Ovary (tissue), 9 donors: ENCODE data around the gene DOCK8. TPM values are rescaled to one million over a fixed set of nuclear protein-coding genes. Genes with fewer than 3 reads are reported as not detected.

ENCODE experiments used
- DNase-seq, 5 donors: peaks; one replicate each; pipeline ENCODE4 v3.0.0-alpha.2; 2019 to 2020
- H3K27ac ChIP-seq, 2 donors: fragments of 200-600 bp; one replicate each; pipeline versions ENCODE4 v1.5.1 to v1.8.0; 2019 to 2022
- H3K27me3 ChIP-seq: fragments of 200-600 bp; one replicate; pipeline ENCODE4 v1.8.0; 2022
- H3K36me3 ChIP-seq: fragments of 200-600 bp; sonication (generic); one replicate; pipeline ENCODE4 v1.5.1; 2019
- H3K4me1 ChIP-seq: one replicate; pipeline ENCODE4 v1.8.1; 2013; ENCODE audit warnings: mild to moderate bottlenecking, moderate library complexity; ENCODE audit not compliant: insufficient read depth
- H3K4me3 ChIP-seq: fragments of 200-600 bp; sonication (generic); one replicate; pipeline ENCODE4 v1.5.1; 2017
- H3K9me3 ChIP-seq, 2 donors: fragments of 200-600 bp in 1 of 2; sonication (generic) in 1 of 2; one replicate each; pipeline versions ENCODE4 v1.5.1 to v1.8.1; 2013 to 2019; ENCODE audit warnings: mild to moderate bottlenecking in 1 of 2, moderate library complexity in 1 of 2
- CTCF ChIP-seq, 3 donors: fragments of 450-650 bp in 2 of 3; fragments of 200-600 bp in 1 of 3; IDR thresholded peaks; one replicate each; pipeline versions ENCODE4 v1.5.1 to v1.8.0; 2016 to 2022; ENCODE audit warnings: antibody characterized with exemption in 3 of 3, mild to moderate bottlenecking in 1 of 3
- EP300 ChIP-seq: sonication (generic); formaldehyde crosslinking; IDR thresholded peaks from one replicate; pipeline ENCODE4 v1.6.1; 2017; ENCODE audit warnings: antibody characterized with exemption
- POLR2A ChIP-seq: fragments of 450-650 bp; IDR thresholded peaks from one replicate; pipeline ENCODE4 v1.6.1; 2017; ENCODE audit warnings: antibody characterized with exemption, mild to moderate bottlenecking, moderate library complexity
- WGBS, 3 donors: extraction: QIAGEN DNeasy Blood & Tissue Kit in 1 of 3; methylation state at CpG; one replicate each; pipeline versions ENCODE4 v1.1.5 to v1.1.7; 2013 to 2017; 5-methylcytosine and 5-hydroxymethylcytosine counted together
- intact Hi-C, 4 donors: fragments of 100-400 bp; cut with DNase I; formaldehyde crosslinking; loops; one replicate each; pipeline versions ENCODE4 v1.11.0 to v1.15.1; 2022 to 2023
- polyA plus RNA-seq, 2 donors: library from polyadenylated mRNA; stranded (reverse); fragments of 200-250 nt in 1 of 2; fragments of 350-450 nt in 1 of 2; fragmentation: Illumina TruSeq in 1 of 2; extraction: RNeasy Lipid Tissue Mini Kit (QIAGEN cat#74804) in 1 of 2; gene quantifications; one replicate each; pipeline ENCODE4 v1.2.3, GENCODE V29; 2013 to 2014
- total RNA-seq, 7 donors: library from RNA; depleted of rRNA in 2 of 7; stranded (reverse); fragments of >200 nt in 2 of 7; fragmentation: NEBNext Ultra II Directional in 3 of 7; extraction: Animal tissue kit (Norgen Biotek cat#: 25700) in 3 of 7; gene quantifications; one replicate each; pipeline versions ENCODE4 v1.1.0 to v1.2.4, GENCODE V29; 2016 to 2023
- donor health status: DM: no; HTN: no; CAD: no; lungs with moderate emphysema.
- donor health status: DM: no; HTN: no; CAD: no.
- donor health status: Bipolar disorder and iron deficiency.
- donor health status: DM: yes; HTN: yes; CAD: no.
- donor health status: DM: no; HTN: no; CAD: no.
- donor health status: DM: yes; HTN: yes; CAD: no.

Gene DOCK8
- total and polyA plus RNA-seq, 9 donors, result 1.4 to 12.2 (median 7.3) TPM

- WGBS, 3 donors, result 9 to 16% (median 12%) methylated on average over 1 of the region's 1 CpG
Observed at GRCh38 chr9:353077-353476, 138.4 kb downstream of the DOCK8 start.

GRCh38 chr9:354453-354852 is 139.8 kb downstream of the DOCK8 start:
- TF ChIP-seq EP300 (no peak), POLR2A (no peak), CTCF (IDR thresholded peaks at IDR 0.05) (no peak)
- Histone ChIP-seq H3K9me3 (no peaks in the 10 kb centered on the region), H3K27me3 (no peaks in the 10 kb centered on the region), H3K4me3 (no peak overlapping the region), H3K36me3 (no peaks in the 10 kb centered on the region), H3K27ac (no peak overlapping the region), H3K4me1 (no peaks in the 10 kb centered on the region)
- no peak for DNase-seq
- 75 to 87% (median 81%) methylated on average over 7 to 8 of the region's 8 CpGs for WGBS, 3 donors
- intact Hi-C loops, result loop anchor here in 1 of 4 donors (5.0 kb wide), 1 partner anchor 37 kb away; no protein-coding TSS in a partner anchor

More at GRCh38 chr9:353077-353476, 138.4 kb downstream of the DOCK8 start:
- Histone ChIP-seq H3K36me3 (no peaks in the 10 kb centered on the region), H3K4me1 (no peaks in the 10 kb centered on the region), H3K27me3 (no peaks in the 10 kb centered on the region), H3K9me3 (no peaks in the 10 kb centered on the region), H3K27ac (no peak overlapping the region), H3K4me3 (no peak overlapping the region)
- no peak for DNase-seq
- intact Hi-C loops, result loop anchor here in 1 of 4 donors (5.0 kb wide), 1 partner anchor 36 kb away; no protein-coding TSS in a partner anchor
- TF ChIP-seq EP300 (no peak), POLR2A (no peak), CTCF (IDR thresholded peaks at IDR 0.05) (no peak)

- no peak for TF ChIP-seq CTCF (IDR thresholded peaks at IDR 0.05)
- no peak for TF ChIP-seq POLR2A
- no peaks in the 10 kb centered on the region for H3K9me3 ChIP-seq
- H3K27ac ChIP-seq, result no peak overlapping the region
- intact Hi-C loops, result no loop called here
- H3K27me3 ChIP-seq, result no peaks in the 10 kb centered on the region
- H3K4me1 ChIP-seq, result no peaks in the 10 kb centered on the region
- no peak overlapping the region for H3K4me3 ChIP-seq
- H3K36me3 ChIP-seq, result no peaks in the 10 kb centered on the region
- 31 to 59% (median 49%) methylated on average over 4 of the region's 4 CpGs for WGBS, 3 donors
- no peak for DNase-seq
Observed at GRCh38 chr9:357560-357959, 142.9 kb downstream of the DOCK8 start.

- Histone ChIP-seq H3K9me3 (no peaks in the 10 kb centered on the region), H3K4me3 (no peak overlapping the region), H3K4me1 (no peaks in the 10 kb centered on the region), H3K27ac (no peak overlapping the region), H3K36me3 (no peaks in the 10 kb centered on the region), H3K27me3 (no peaks in the 10 kb centered on the region)
- no peak for DNase-seq
- intact Hi-C loops, result no loop called here
- 70 to 79% (median 73%) methylated on average over 7 of the region's 7 CpGs for WGBS, 3 donors
- TF ChIP-seq EP300 (no peak), CTCF (IDR thresholded peaks at IDR 0.05) (no peak)
Observed at GRCh38 chr9:362561-363273, 148.1 kb downstream of the DOCK8 start.
